Effector CD8-positive, alpha-beta T cell (primary cell): ENCODE results near the gene ARL1.
"Not testable (repeated sequence)": the region's sequence is repeated elsewhere in the genome, so short reads cannot be mapped to it uniquely, and the experiment has no call there.

Experiments
- DNase-seq: peaks from one replicate; lab custom pipeline; 2025; lab: John Stamatoyannopoulos, UW
- total RNA-seq, 4 experiments: gene quantifications; one replicate each; lab custom pipeline; 2026; lab: John Stamatoyannopoulos, UW

Gene ARL1
- total RNA-seq, result 29.2 to 56.1 (median 37.2) reads per million in 4 experiments

- DNase-seq, result peak; percentile 41
Observed at GRCh38 chr12:101407436-101408345, at the start of gene ARL1. Gene ARL1 (minus strand): TSS chr12:101407772. CDS start chr12:101407645, 127 bp downstream.

GRCh38 chr12:101455685-101456084 is 48.1 kb upstream of the ARL1 start:
- no peak for DNase-seq

- no peak for DNase-seq
Observed at GRCh38 chr12:101441461-101442224, 34.1 kb upstream of the ARL1 start.

GRCh38 chr12:101439236-101439635 is 31.7 kb upstream of the ARL1 start:
- DNase-seq, result no peak

- DNase-seq, result no peak
Observed at GRCh38 chr12:101436136-101436535, 28.6 kb upstream of the ARL1 start.

GRCh38 chr12:101430456-101430855 is 22.9 kb upstream of the ARL1 start:
- DNase-seq, result no peak

GRCh38 chr12:101424620-101425019 is 17.0 kb upstream of the ARL1 start:
- DNase-seq, result no peak

GRCh38 chr12:101422066-101422465 is 14.5 kb upstream of the ARL1 start:
- not testable (repeated sequence) for DNase-seq

- DNase-seq, result no peak
Observed at GRCh38 chr12:101415228-101415627, 7.7 kb upstream of the ARL1 start.

- DNase-seq, result no peak
Observed at GRCh38 chr12:101414533-101415119, 7.1 kb upstream of the ARL1 start.

- DNase-seq, result not testable (repeated sequence)
Observed at GRCh38 chr12:101410169-101410568, 2.6 kb upstream of the ARL1 start.

- DNase-seq, result no peak
Observed at GRCh38 chr12:101407049-101407435, 530 bp downstream of the ARL1 start.

GRCh38 chr12:101391181-101391580 is 16.4 kb downstream of the ARL1 start:
- DNase-seq, result not testable (repeated sequence)

GRCh38 chr12:101379149-101379548 is 28.4 kb downstream of the ARL1 start:
- DNase-seq, result no peak

- no peak for DNase-seq
Observed at GRCh38 chr12:101375573-101375972, 32.0 kb downstream of the ARL1 start.

- no peak for DNase-seq
Observed at GRCh38 chr12:101372431-101372830, 35.1 kb downstream of the ARL1 start.

- no peak for DNase-seq
Observed at GRCh38 chr12:101368016-101368415, 39.6 kb downstream of the ARL1 start.

GRCh38 chr12:101361455-101361854 is 46.1 kb downstream of the ARL1 start:
- DNase-seq, result no peak

- no peak for DNase-seq
Observed at GRCh38 chr12:101356794-101357193, 50.8 kb downstream of the ARL1 start.

GRCh38 chr12:101351682-101352081 is 55.9 kb downstream of the ARL1 start:
- no peak for DNase-seq

GRCh38 chr12:101343893-101344292 is 63.7 kb downstream of the ARL1 start:
- DNase-seq, result no peak
